PFSK-1 (cell line): Measurements from ENCODE around the gene MTG2.

ENCODE experiments used
- FOXP2 ChIP-seq: optimal IDR thresholded peaks from 2 replicates; pipeline ENCODE3; 2011; ENCODE audit warnings: borderline replicate concordance, control low read depth, inconsistent platforms; ENCODE audit not compliant: insufficient read depth; ENCODE audit errors: extremely low read length, extremely low read depth
- POLR2AphosphoS5 ChIP-seq: IDR thresholded peaks from 2 replicates; pipeline ENCODE4 v1.6.1; 2012; ENCODE audit warnings: low read depth, mild to moderate bottlenecking, control low read depth, low read length, moderate library complexity
- REST ChIP-seq, 2 experiments: IDR thresholded peaks; 2 replicates each; pipeline versions ENCODE4 v1.6.1 to v1.8.0; 2011 to 2012; ENCODE audit warnings: low read depth in 2 of 2, low read length in 2 of 2, control low read depth in 1 of 2, inconsistent platforms in 1 of 2, mild to moderate bottlenecking in 1 of 2, moderate library complexity in 1 of 2; ENCODE audit not compliant: insufficient read depth in 1 of 2
- SIN3A ChIP-seq: IDR thresholded peaks from 2 replicates; pipeline ENCODE4 v1.6.1; 2012; ENCODE audit warnings: mild to moderate bottlenecking, low read length, moderate library complexity, borderline replicate concordance; ENCODE audit not compliant: insufficient read depth
- TAF1 ChIP-seq: IDR thresholded peaks from 2 replicates; pipeline ENCODE4 v1.6.1; 2012; ENCODE audit warnings: low read length, control low read depth, borderline replicate concordance; ENCODE audit not compliant: insufficient read depth

The MTG2 gene

GRCh38 chr20:62147125-62147524 is 35.7 kb upstream of the MTG2 start:
- TF ChIP-seq REST (IDR thresholded peaks at IDR 0.05; ENCODE audit: insufficient read depth in 1 of 2, low read depth in 2 of 2, low read length in 2 of 2) (no peak), TAF1 (no peak), FOXP2 (no peak), POLR2AphosphoS5 (no peak), SIN3A (no peak)

- TF ChIP-seq TAF1 (no peak), REST (IDR thresholded peaks at IDR 0.05; ENCODE audit: insufficient read depth in 1 of 2, low read depth in 2 of 2, low read length in 2 of 2) (no peak), POLR2AphosphoS5 (no peak), FOXP2 (no peak)
These were observed 35.3 kb upstream of the MTG2 start for GRCh38 chr20:62147528-62147927.

DNA sequence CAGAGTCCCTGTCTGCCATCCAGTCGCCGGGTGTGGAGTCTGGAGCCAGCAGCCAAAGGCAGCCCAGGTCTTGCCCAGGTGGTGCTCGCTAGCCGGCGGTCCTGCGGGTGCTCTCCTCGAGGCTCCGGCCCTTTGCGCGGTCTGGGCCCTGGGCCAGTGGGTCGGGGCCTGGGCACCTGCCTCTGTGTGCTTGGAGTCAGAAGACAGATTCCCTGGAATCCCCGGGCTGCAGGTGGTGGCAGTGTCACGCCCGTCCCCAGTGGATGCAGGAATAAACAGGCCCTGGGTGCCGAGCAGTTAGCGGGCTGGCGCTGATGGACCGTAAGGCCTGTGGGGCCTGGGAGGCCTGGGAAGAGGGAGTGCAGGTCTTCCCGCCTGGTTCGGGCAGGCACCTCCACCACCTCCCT is 33.9 kb upstream of the MTG2 start:
- no peak for TF ChIP-seq TAF1
- TF ChIP-seq REST (IDR thresholded peaks at IDR 0.05; ENCODE audit: insufficient read depth in 1 of 2, low read depth in 2 of 2, low read length in 2 of 2), result no peak
- no peak for TF ChIP-seq POLR2AphosphoS5
- no peak for TF ChIP-seq SIN3A
- no peak for TF ChIP-seq FOXP2

DNA sequence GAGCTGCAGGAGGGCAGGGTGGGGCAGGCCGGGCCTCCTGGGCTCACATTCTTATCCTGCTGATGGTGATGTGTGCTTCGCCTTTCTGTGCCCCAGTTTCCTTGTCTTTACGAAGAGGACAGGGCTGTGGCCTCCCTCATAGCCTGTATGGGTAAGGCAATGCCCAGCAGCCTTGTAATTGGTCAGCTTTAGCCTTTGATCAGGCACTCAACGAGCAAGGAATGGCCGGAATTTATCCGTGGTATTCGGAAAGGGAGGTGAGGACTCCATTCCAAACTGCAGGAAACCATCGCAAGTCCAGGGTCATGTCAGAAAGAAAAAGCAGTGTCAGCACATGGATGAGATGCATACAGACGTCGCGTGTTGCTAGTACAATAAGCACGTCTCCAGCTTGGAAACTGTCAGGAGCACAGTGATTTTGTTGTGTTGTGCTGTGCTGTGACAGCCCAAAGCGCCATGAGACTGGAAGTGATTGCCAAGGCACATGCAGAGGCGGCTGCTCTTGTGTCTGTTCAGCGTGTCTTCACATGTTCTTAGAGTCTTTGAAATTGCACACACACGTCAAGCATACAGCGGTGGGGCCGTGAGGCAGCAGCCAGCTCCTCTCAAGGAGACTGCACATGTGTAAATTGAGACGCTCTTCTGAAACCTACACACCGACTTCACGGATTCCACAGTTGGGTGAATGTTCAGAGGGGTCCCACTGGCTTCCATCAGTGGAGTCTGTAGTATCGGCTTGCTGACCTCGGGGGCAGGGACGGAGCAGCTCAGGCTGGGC is 33.1 kb upstream of the MTG2 start:
- TF ChIP-seq REST (IDR thresholded peaks at IDR 0.05; ENCODE audit: insufficient read depth in 1 of 2, low read depth in 2 of 2, low read length in 2 of 2) (no peak), POLR2AphosphoS5 (no peak), SIN3A (no peak), FOXP2 (no peak), TAF1 (no peak)

GRCh38 chr20:62150310-62150575 is 32.6 kb upstream of the MTG2 start:
- TF ChIP-seq FOXP2 (no peak), POLR2AphosphoS5 (no peak), REST (IDR thresholded peaks at IDR 0.05; ENCODE audit: insufficient read depth in 1 of 2, low read depth in 2 of 2, low read length in 2 of 2) (no peak), SIN3A (no peak), TAF1 (no peak)
